Caco-2 (cell line): Measurements from ENCODE around the gene QARS1. TPM values are rescaled to one million over a fixed set of nuclear protein-coding genes. Genes with fewer than 3 reads are reported as not detected.

Experiments used
- BruUV-seq: library from RNA; stranded (reverse); fragments of 400-500 nt; replicated peaks from 2 replicates; lab custom pipeline; 2021; lab: Mats Ljungman, UMichigan
- CTCF ChIA-PET: fragments of 300-600 bp; sonication (Branson Sonifier 250); formaldehyde crosslinking; loops from one replicate; lab custom pipeline; 2022; ENCODE audit warnings: antibody characterized with exemption; lab: Charles Lee
- POLR2A ChIA-PET: fragments of 300-600 bp; sonication (Branson Sonifier 250); formaldehyde crosslinking; loops from one replicate; lab custom pipeline; 2022; ENCODE audit warnings: antibody characterized with exemption; lab: Charles Lee
- DNase-seq, 2 experiments: peaks; one replicate each; pipeline versions ENCODE4 v3.0.0 to v3.0.0-alpha.2; 2020 to 2022
- H3K27me3 ChIP-seq: replicated peaks from 2 replicates; pipeline ENCODE4 v1.6.0; 2011; ENCODE audit warnings: low read length; ENCODE audit not compliant: control insufficient read depth, insufficient read depth
- H3K36me3 ChIP-seq: 2 replicates; pipeline ENCODE4 v1.5.1; 2011; ENCODE audit warnings: low read length; ENCODE audit not compliant: control insufficient read depth, insufficient read depth
- H3K4me1 ChIP-seq: fragments of 250-450 bp; sonication (Bioruptor Pico); 2 replicates; pipeline ENCODE4 v1.5.1; 2020; ENCODE audit warnings: mild to moderate bottlenecking
- H3K4me3 ChIP-seq: 2 replicates; pipeline ENCODE4 v1.5.1; 2011; ENCODE audit warnings: low read depth, mild to moderate bottlenecking, control low read depth, low read length
- H3K9me3 ChIP-seq: fragments of 250-450 bp; sonication (Bioruptor Pico); 2 replicates; pipeline ENCODE4 v1.5.1; 2020; ENCODE audit warnings: mild to moderate bottlenecking, moderate library complexity
- H3K27ac Mint-ChIP-seq: one replicate; pipeline ENCODE4 v1.8.0; 2022; ENCODE audit warnings: mixed read lengths; ENCODE audit not compliant: unreplicated experiment
- H3K27me3 Mint-ChIP-seq: one replicate; pipeline ENCODE4 v1.8.0; 2022; ENCODE audit warnings: mixed read lengths; ENCODE audit not compliant: insufficient read depth, unreplicated experiment
- H3K36me3 Mint-ChIP-seq: one replicate; pipeline ENCODE4 v1.8.0; 2022; ENCODE audit warnings: mild to moderate bottlenecking, mixed read lengths; ENCODE audit not compliant: insufficient read depth, unreplicated experiment
- H3K4me1 Mint-ChIP-seq: one replicate; pipeline ENCODE4 v1.8.0; 2022; ENCODE audit warnings: low read depth, mixed read lengths; ENCODE audit not compliant: unreplicated experiment
- H3K4me3 Mint-ChIP-seq: one replicate; pipeline ENCODE4 v1.8.0; 2022; ENCODE audit warnings: mild to moderate bottlenecking, moderate library complexity, mixed read lengths; ENCODE audit not compliant: unreplicated experiment
- H3K9me3 Mint-ChIP-seq: one replicate; pipeline ENCODE4 v1.8.0; 2022; ENCODE audit warnings: mixed read lengths; ENCODE audit not compliant: unreplicated experiment
- CTCF ChIP-seq, 2 experiments: fragments of 200-600 bp in 1 of 2; IDR thresholded peaks; 1 replicate in 1 of 2; 2 replicates in 1 of 2; pipeline versions ENCODE4 v1.5.1 to v1.8.0; 2011 to 2022; ENCODE audit warnings: antibody characterized with exemption in 1 of 2, control low read depth in 1 of 2, inconsistent platforms in 1 of 2, low read depth in 1 of 2, low read length in 1 of 2, mild to moderate bottlenecking in 1 of 2, moderate library complexity in 1 of 2; ENCODE audit not compliant: insufficient read depth in 1 of 2, severe bottlenecking in 1 of 2, unreplicated experiment in 1 of 2
- intact Hi-C: fragments of 100-400 bp; cut with micrococcal nuclease; formaldehyde crosslinking; loops from one replicate; pipeline ENCODE4 v1.10.0; 2022; ENCODE audit not compliant: unreplicated experiment
- total RNA-seq: library from RNA; stranded (reverse); gene quantifications from 2 replicates; pipeline ENCODE4 v1.2.3, GENCODE V29; 2022

QARS1 gene
- total RNA-seq, 1 experiment from 2014 or later, result 361 TPM

GRCh38 chr3:49120096-49120437 lies 15.5 kb upstream of the QARS1 start:
- BruUV-seq, result TSS peak; percentile 17
- H3K4me1 Mint-ChIP-seq, result no peaks in the 10 kb centered on the region
- Histone ChIP-seq H3K4me3 (peak overlapping the region; percentile 90), H3K27me3 (no peaks in the 10 kb centered on the region), H3K36me3 (peaks cover 11% of the 10 kb centered on the region), H3K9me3 (no peaks in the 10 kb centered on the region), H3K4me1 (peaks cover 9% of the 10 kb centered on the region; the same call in 1 of the 2 replicates)
- DNase-seq, result no peak
- intact Hi-C loops, result loop anchor here (1.0 kb wide), 3 partner anchors 12 to 26 kb away; partner anchors contain the start of genes QARS1 and QRICH1
- ChIA-PET CTCF (interaction anchor here (1.5 to 2.2 kb wide), 2 partner anchors 14 to 26 kb away, joined by 8 to 9 read pairs; partner anchors contain the start of gene QRICH1), POLR2A (interaction anchor here (0.5 to 1.5 kb wide), 4 partner anchors 12 to 30 kb away, joined by 3 to 12 read pairs (median 6); partner anchors contain the start of gene LAMB2)
- TF ChIP-seq CTCF (IDR thresholded peaks at IDR 0.05; ENCODE audit: insufficient read depth in 1 of 2, low read depth in 1 of 2, low read length in 1 of 2, severe bottlenecking in 1 of 2, unreplicated experiment in 1 of 2), result no peak
- no peaks in the 10 kb centered on the region for H3K9me3 Mint-ChIP-seq
- peaks cover 46% of the 10 kb centered on the region for H3K36me3 Mint-ChIP-seq
- H3K4me3 Mint-ChIP-seq, result peak overlapping the region; percentile 79
- peak overlapping the region; percentile 66 for H3K27ac Mint-ChIP-seq
- no peaks in the 10 kb centered on the region for H3K27me3 Mint-ChIP-seq

GRCh38 chr3:49119439-49119838 lies 14.9 kb upstream of the QARS1 start:
- CTCF ChIA-PET, result no interaction called here
- Histone ChIP-seq H3K4me1 (peaks cover 9% of the 10 kb centered on the region; the same call in 1 of the 2 replicates), H3K36me3 (peaks cover 11% of the 10 kb centered on the region), H3K4me3 (peak overlapping the region; percentile 90), H3K9me3 (no peaks in the 10 kb centered on the region), H3K27me3 (no peaks in the 10 kb centered on the region)
- intact Hi-C loops, result no loop called here
- TF ChIP-seq CTCF (IDR thresholded peaks at IDR 0.05; ENCODE audit: insufficient read depth in 1 of 2, low read depth in 1 of 2, low read length in 1 of 2, severe bottlenecking in 1 of 2, unreplicated experiment in 1 of 2), result no peak
- Mint-ChIP-seq H3K4me1 (no peaks in the 10 kb centered on the region), H3K9me3 (no peaks in the 10 kb centered on the region), H3K27me3 (no peaks in the 10 kb centered on the region), H3K27ac (peak overlapping the region; percentile 66), H3K36me3 (peaks cover 49% of the 10 kb centered on the region), H3K4me3 (peak overlapping the region; percentile 79)
- no TSS peak for BruUV-seq
- POLR2A ChIA-PET, result no interaction called here
- DNase-seq, result no peak

GRCh38 chr3:49119036-49119435 lies 14.5 kb upstream of the QARS1 start:
- Mint-ChIP-seq H3K4me1 (no peaks in the 10 kb centered on the region), H3K4me3 (no peak overlapping the region), H3K36me3 (peaks cover 49% of the 10 kb centered on the region), H3K27ac (peak overlapping the region; percentile 66), H3K9me3 (no peaks in the 10 kb centered on the region), H3K27me3 (no peaks in the 10 kb centered on the region)
- intact Hi-C loops, result no loop called here
- TF ChIP-seq CTCF (IDR thresholded peaks at IDR 0.05; ENCODE audit: insufficient read depth in 1 of 2, low read depth in 1 of 2, low read length in 1 of 2, severe bottlenecking in 1 of 2, unreplicated experiment in 1 of 2), result no peak
- ChIA-PET CTCF (no interaction called here), POLR2A (interaction anchor here (0.7 kb wide), 1 partner anchor 567 kb away, joined by 3 read pairs; no protein-coding TSS in a partner anchor)
- no peaks in the 10 kb centered on the region for H3K27me3 ChIP-seq
- no peak for DNase-seq
- peaks cover 11% of the 10 kb centered on the region for H3K36me3 ChIP-seq
- H3K9me3 ChIP-seq, result no peaks in the 10 kb centered on the region
- H3K4me1 ChIP-seq, result peaks cover 9% of the 10 kb centered on the region; the same call in 1 of the 2 replicates
- H3K4me3 ChIP-seq, result peak overlapping the region; percentile 90; the same call in 1 of the 2 replicates
- no TSS peak for BruUV-seq
